HG02759 (cell line): ENCODE data around the gene MRPS25.
A peak's percentile ranks its signal among the peaks of the same experiment; 100 is the strongest.

Experiments
- ATAC-seq: cut with Tn5 transposase; IDR thresholded peaks from one replicate; pipeline ENCODE4 v1.9.1; 2021; ENCODE audit warnings: mild to moderate bottlenecking, moderate library complexity; ENCODE audit not compliant: unreplicated experiment

MRPS25 gene

GRCh38 chr3:15064835-15065549 is at the start of gene MRPS25:
Gene MRPS25 (minus strand): TSS chr3:15065315. CDS start chr3:15065194, 121 bp downstream.
- peak; percentile 98 for ATAC-seq

GRCh38 chr3:15113884-15114283 is 48.8 kb upstream of the MRPS25 start:
- ATAC-seq, result no peak

- no peak for ATAC-seq
These were observed 48.4 kb upstream of the MRPS25 start for GRCh38 chr3:15113471-15113870.

- ATAC-seq, result no peak
These were observed 46.9 kb upstream of the MRPS25 start for GRCh38 chr3:15112011-15112410.

- no peak for ATAC-seq
These were observed 45.1 kb upstream of the MRPS25 start for GRCh38 chr3:15110206-15110605.

GRCh38 chr3:15108869-15109268 is 43.8 kb upstream of the MRPS25 start:
- no peak for ATAC-seq

- peak; percentile 82 for ATAC-seq
These were observed 43.0 kb upstream of the MRPS25 start for GRCh38 chr3:15108082-15108545.

GRCh38 chr3:15107075-15107947 is 42.2 kb upstream of the MRPS25 start:
- no peak for ATAC-seq

- no peak for ATAC-seq
These were observed 37.7 kb upstream of the MRPS25 start for GRCh38 chr3:15102836-15103235.

GRCh38 chr3:15102256-15102655 is 37.1 kb upstream of the MRPS25 start:
- ATAC-seq, result no peak

- no peak for ATAC-seq
These were observed 34.4 kb upstream of the MRPS25 start for GRCh38 chr3:15099364-15100098.

- peak; percentile 87 for ATAC-seq
These were observed 33.6 kb upstream of the MRPS25 start, which contains the start of gene RBSN for GRCh38 chr3:15098503-15099363. Gene RBSN (minus strand): TSS chr3:15099148. CDS start chr3:15096120, 3,028 bp downstream.

- no peak for ATAC-seq
These were observed 32.8 kb upstream of the MRPS25 start for GRCh38 chr3:15097891-15098290.

GRCh38 chr3:15096046-15096445 is 30.9 kb upstream of the MRPS25 start:
- no peak for ATAC-seq

- no peak for ATAC-seq
These were observed 29.2 kb upstream of the MRPS25 start for GRCh38 chr3:15094187-15094875.

- no peak for ATAC-seq
These were observed 27.6 kb upstream of the MRPS25 start for GRCh38 chr3:15092686-15093085.

- ATAC-seq, result no peak
These were observed 26.5 kb upstream of the MRPS25 start for GRCh38 chr3:15091575-15091974.

GRCh38 chr3:15089201-15089600 is 24.1 kb upstream of the MRPS25 start:
- no peak for ATAC-seq

GRCh38 chr3:15086699-15087098 is 21.6 kb upstream of the MRPS25 start:
- ATAC-seq, result no peak

GRCh38 chr3:15086263-15086662 is 21.1 kb upstream of the MRPS25 start:
- no peak for ATAC-seq
